Progenitor cell of endocrine pancreas (in vitro differentiated cells): ENCODE measurements around the gene SPATS2L. TPM values are rescaled to one million over a fixed set of nuclear protein-coding genes. Genes with fewer than 3 reads are reported as not detected.

Source experiments
- DNase-seq: peaks from one replicate; pipeline ENCODE4 v3.0.0; 2021; ENCODE audit warnings: low spot score; ENCODE audit not compliant: unreplicated experiment
- H3K27ac Mint-ChIP-seq: 2 replicates; pipeline ENCODE4 v1.8.0; 2021; ENCODE audit warnings: mild to moderate bottlenecking, moderate library complexity, mixed read lengths
- H3K27me3 Mint-ChIP-seq: 2 replicates; pipeline ENCODE4 v1.8.0; 2021; ENCODE audit warnings: mixed read lengths
- H3K36me3 Mint-ChIP-seq: 2 replicates; pipeline ENCODE4 v1.8.0; 2022; ENCODE audit warnings: mixed read lengths; ENCODE audit not compliant: insufficient read depth
- H3K4me1 Mint-ChIP-seq: 2 replicates; pipeline ENCODE4 v1.8.0; 2021; ENCODE audit warnings: low read depth, mixed read lengths
- H3K4me3 Mint-ChIP-seq: 2 replicates; pipeline ENCODE4 v1.8.0; 2021; ENCODE audit warnings: low read depth, mild to moderate bottlenecking, moderate library complexity, mixed read lengths
- H3K9me3 Mint-ChIP-seq: 2 replicates; pipeline ENCODE4 v1.8.0; 2021; ENCODE audit warnings: low read depth, mixed read lengths
- CTCF ChIP-seq: fragments of 200-600 bp; sonication (generic); IDR thresholded peaks from one replicate; pipeline ENCODE4 v1.5.0; 2021; ENCODE audit warnings: antibody characterized with exemption, mild to moderate bottlenecking; ENCODE audit not compliant: unreplicated experiment
- total RNA-seq: library from RNA; stranded (reverse); gene quantifications from 2 replicates; pipeline ENCODE4 v1.2.1, GENCODE V29; 2021

Gene SPATS2L
- total RNA-seq, 1 donor from 2014 or later: 110 TPM

GRCh38 chr2:200335657-200336056 is 29.2 kb downstream of the SPATS2L start:
- Mint-ChIP-seq H3K36me3 (peaks cover 20% of the 10 kb centered on the region), H3K27ac (peak overlapping the region; percentile 76), H3K4me1 (peaks cover 31% of the 10 kb centered on the region), H3K9me3 (no peaks in the 10 kb centered on the region), H3K27me3 (no peaks in the 10 kb centered on the region), H3K4me3 (no peak overlapping the region)
- no peak for DNase-seq
- no peak for TF ChIP-seq CTCF

- no peak for DNase-seq
- H3K4me3 Mint-ChIP-seq: no peak overlapping the region
- no peaks in the 10 kb centered on the region for H3K9me3 Mint-ChIP-seq
- peak overlapping the region; percentile 33 for H3K27ac Mint-ChIP-seq
- peaks cover 15% of the 10 kb centered on the region for H3K36me3 Mint-ChIP-seq
- H3K27me3 Mint-ChIP-seq: no peaks in the 10 kb centered on the region
- peaks cover 32% of the 10 kb centered on the region for H3K4me1 Mint-ChIP-seq
- no peak for TF ChIP-seq CTCF
These were observed 30.6 kb downstream of the SPATS2L start for GRCh38 chr2:200336980-200337615.

GRCh38 chr2:200337621-200338020 is 31.1 kb downstream of the SPATS2L start:
- Mint-ChIP-seq H3K27me3 (no peaks in the 10 kb centered on the region), H3K4me1 (peaks cover 32% of the 10 kb centered on the region), H3K27ac (peak overlapping the region; percentile 17), H3K4me3 (no peak overlapping the region), H3K36me3 (peaks cover 16% of the 10 kb centered on the region), H3K9me3 (no peaks in the 10 kb centered on the region)
- TF ChIP-seq CTCF: no peak
- DNase-seq: no peak

GRCh38 chr2:200338692-200339091 is 32.2 kb downstream of the SPATS2L start:
- H3K4me3 Mint-ChIP-seq: no peak overlapping the region
- no peaks in the 10 kb centered on the region for H3K9me3 Mint-ChIP-seq
- no peak for TF ChIP-seq CTCF
- H3K27ac Mint-ChIP-seq: peak overlapping the region; percentile 49
- no peak for DNase-seq
- no peaks in the 10 kb centered on the region for H3K27me3 Mint-ChIP-seq
- peaks cover 32% of the 10 kb centered on the region for H3K4me1 Mint-ChIP-seq
- peaks cover 13% of the 10 kb centered on the region for H3K36me3 Mint-ChIP-seq

- H3K9me3 Mint-ChIP-seq: no peaks in the 10 kb centered on the region
- peak overlapping the region; percentile 19 for H3K27ac Mint-ChIP-seq
- H3K4me3 Mint-ChIP-seq: no peak overlapping the region
- H3K4me1 Mint-ChIP-seq: peaks cover 39% of the 10 kb centered on the region
- no peak for DNase-seq
- peaks cover 22% of the 10 kb centered on the region for H3K36me3 Mint-ChIP-seq
- TF ChIP-seq CTCF: no peak
- H3K27me3 Mint-ChIP-seq: no peaks in the 10 kb centered on the region
These were observed 34.2 kb downstream of the SPATS2L start for GRCh38 chr2:200340508-200341224.
